NCI-H2081 (cell line): ENCODE measurements around the gene COL4A1.

Source experiments
- DNase-seq, 2 experiments: peaks; one replicate each; lab custom pipeline; 2025; lab: John Stamatoyannopoulos, UW

COL4A1 gene

DNA sequence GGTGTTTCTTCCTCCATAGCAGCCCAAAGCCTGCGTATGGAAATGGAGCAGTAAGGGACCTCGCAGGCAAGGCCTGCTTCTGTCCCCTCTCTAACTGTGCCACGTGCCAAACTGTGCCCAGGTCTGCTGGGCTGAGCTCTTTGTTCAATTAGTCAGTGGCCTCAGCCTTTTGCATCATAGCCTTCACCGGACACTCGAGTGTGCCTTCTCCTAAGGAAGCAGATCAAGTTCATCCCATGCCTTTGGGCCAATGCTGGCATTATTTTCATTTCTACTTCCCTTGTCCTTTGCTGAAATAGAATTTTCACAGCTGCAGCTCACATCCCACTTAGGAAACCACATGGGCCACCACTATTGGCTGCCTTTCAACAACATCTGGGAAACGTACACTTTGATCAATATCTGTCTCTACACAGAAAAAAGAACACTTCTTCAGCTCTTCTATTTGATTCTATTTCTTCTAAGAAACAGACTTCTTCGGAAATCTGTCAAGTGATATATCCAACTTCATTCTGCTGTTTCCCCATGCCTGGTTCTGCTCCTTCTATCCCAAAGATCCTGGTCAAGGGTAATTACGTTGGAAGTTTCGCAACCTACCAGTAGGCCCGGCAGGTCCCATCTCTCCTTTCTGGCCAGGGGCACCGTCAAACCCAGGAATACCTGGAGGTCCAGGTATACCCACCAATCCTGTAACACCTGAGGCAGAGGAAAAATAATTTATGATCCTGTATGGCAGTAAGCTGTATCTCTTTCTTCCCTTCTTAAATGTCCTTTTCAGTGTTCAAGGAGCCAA is 143.9 kb downstream of the COL4A1 start:
- DNase-seq, result no peak

DNA sequence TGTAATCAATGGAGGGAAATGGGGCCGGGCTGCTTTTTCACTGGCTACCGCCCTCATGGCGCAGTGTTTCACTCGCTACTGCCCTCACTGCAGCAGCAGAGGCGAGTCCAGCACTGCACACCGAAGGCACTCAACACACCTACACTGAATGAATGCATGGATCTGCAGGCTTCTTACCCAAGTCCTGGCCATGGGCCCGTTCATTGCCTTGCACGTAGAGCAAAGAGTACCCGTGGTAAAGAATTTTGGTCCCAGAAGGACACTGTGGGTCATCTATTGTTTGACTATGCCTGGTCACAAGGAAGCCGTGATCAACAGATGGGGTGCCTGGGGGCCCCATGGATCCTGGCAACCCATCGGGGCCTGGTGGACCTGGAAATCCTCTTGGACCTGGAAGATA is 144.9 kb downstream of the COL4A1 start:
- no peak for DNase-seq

DNA sequence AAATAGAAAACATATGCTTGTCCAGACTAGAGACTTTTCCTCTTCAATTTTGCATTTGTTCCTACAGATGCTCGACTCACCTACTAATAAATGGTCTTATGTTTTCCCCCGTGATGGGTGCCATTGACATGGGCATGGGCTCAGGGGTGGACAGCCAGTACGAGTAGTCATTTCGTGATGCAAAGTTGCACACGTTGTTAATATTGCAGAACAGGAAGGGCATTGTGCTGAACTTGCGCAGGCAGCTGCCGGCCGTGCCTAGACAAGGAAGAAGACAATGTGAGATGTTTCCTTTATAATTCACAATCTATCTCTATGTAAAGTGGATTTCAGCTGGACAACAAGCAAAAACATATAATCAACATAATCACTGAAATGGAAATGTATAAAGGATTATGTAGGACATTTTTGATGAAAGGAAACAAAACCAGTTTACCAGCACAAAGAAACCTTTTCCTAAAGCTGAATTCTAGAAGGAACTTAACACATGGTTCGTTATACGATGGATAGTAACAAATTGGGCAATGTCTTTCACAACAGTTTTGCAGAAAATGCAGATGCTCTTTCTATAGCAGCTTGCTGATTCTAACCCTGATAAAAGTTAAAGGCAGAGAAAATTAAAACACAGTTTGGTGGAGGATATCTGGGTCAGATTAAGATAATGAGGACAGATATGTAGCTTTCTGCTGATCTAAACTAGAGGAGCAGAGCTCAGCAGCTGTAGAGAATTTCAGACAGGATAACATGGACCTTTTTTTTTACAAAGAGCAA is 145.7 kb downstream of the COL4A1 start:
- no peak for DNase-seq

DNA sequence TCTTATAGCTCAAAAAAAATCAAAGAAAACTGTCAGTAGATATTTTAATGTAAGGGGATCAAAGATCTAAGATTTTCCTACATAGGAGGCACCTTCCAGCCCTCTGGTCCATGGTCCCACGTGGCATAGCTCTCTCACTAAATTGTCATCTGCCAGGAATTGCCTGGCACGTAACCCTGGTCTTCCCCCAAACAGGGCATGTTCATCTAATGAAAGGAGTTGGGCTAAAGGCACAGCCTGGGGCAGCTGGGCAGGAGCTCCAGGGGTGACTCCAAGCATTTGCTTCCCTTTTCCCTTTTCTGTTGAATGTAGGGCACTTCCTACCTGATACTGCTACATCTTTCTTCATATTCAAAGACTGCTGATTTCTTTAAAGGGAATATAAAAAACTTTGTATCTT is 148.7 kb downstream of the COL4A1 start:
- no peak for DNase-seq

DNA sequence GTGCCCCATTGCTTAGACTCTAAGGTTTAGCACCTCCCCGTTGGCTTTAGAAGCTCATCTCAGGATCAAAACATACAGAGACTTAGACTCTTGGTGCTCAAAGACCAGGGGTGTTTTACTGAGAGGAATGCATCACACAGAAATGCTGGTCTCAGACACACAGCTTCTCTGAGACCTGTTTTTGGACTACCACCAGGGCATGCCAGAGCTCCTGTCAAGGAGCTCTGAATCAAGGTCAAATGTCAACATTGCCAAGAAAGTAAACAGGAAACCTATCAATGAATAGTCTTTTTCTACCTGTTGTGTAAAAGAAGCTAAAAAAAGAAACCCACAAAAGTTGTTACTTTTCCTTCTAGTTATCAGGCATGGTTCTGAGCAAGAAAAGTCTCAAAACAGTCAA is 149.2 kb downstream of the COL4A1 start:
- DNase-seq, result no peak

DNA sequence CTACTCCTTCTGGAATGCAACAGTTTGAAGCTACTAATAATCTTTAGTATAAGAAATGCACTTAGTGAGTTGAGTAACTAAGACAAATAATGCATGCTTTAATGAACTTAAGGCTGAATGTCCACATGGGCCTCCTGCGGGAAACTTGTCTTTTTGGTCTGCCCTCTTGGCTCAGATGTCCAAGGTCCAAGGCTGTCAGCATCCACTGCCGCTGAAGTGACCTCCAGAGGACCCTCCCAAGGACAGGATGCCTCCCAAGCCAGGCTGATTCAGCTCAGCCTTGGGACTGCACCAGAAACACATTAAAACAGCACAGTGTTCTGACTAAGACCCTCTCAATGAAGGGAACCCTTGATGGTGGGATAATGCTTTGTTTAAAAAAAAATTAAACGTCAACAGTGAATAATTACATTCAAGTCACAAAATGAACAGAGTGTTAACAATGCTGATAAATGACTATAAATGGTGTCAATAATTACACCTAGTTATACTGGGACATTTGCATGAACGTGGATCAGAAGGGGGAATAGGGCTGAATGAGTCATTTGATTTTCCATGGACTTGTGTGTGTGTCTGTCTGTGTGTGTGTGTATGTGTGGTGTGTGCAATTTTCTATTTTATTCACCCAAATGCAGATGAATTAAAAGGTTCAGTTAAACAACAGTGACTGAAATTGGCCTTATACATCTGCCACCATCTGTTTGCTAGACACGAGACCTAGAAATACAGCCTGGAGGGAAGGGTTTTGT is 150.5 kb downstream of the COL4A1 start:
- no peak for DNase-seq

DNA sequence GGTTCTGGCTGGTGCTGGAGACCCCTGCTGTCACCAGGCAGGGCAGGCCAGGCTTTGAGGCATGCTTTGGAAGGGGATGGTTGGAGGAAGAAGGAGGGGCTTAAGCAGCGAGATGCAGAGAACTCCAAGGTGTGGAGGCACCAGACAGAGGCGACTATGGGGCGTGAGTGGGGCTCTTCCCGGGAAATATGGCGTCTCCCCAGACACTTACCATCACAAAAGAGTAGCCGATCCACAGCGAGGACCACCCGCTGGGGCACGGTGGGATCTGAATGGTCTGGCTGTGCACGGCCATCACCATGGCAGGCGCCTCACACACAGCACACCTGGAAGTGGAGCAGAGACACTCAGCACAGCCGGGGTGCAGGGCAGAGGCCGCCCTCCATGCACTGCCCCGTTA is 151.9 kb downstream of the COL4A1 start:
- no peak for DNase-seq

DNA sequence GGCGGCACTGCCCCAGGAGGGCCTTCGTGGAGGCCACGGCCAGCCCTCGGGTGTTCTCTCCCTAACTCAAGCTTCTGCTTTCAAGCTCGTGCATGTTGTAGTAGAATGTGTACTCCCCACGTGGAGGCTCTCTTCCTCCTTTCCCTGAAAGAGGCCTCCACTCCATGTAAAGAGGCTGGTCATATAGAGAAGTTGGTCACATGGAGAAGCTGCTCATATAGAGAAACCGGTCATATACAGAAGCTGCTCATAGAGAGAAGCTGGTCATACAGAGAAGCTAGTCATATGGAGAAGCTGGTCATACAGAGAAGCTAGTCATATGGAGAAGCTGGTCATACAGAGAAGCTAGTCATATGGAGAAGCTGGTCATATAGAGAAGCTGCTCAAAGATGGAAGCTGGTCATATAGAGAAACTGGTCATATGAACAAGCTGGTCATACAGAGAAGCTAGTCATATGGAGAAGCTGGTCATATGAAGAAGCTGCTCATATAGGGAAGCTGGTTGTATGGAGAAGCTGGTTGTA is 152.5 kb downstream of the COL4A1 start:
- no peak for DNase-seq

DNA sequence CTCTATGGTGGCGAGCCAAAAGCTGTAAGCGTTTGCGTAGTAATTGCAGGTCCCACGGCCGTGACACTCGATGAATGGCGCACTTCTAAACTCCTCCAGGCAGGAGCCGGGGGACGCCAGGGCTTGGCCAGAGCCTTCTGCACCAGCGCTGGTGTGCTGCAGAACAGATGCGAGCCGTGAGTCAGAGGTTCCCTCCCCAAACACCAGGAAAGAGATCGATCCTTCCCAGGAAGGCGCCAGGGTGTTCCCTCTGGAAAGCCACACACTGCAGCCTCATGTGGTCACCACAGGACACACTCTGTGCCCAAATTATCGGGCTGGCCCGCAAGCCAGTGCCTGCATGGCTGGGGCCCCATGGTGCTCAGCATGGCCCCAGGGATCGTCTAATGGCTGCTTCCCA is 154.6 kb downstream of the COL4A1 start:
- DNase-seq, result no peak

DNA sequence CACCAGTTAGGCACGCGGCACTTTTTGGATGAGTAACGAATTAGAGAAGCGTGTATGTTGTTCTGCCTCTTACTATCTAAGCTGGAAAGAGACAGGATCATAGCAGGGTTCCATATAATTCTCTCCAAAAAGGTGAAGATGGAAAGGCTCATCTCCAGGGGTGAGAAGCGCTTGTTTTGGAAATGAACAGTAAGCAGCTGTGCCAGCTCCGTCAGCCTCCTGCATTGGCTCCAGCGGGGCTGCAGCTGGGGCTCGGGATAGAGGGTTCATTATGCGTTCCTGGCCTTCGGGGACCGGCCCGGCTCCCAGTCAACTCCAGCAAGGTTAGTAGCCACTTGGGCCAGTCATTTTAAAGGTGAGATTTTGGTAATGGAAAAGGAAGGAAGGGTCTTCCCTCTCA is 155.5 kb downstream of the COL4A1 start:
- DNase-seq, result no peak

DNA sequence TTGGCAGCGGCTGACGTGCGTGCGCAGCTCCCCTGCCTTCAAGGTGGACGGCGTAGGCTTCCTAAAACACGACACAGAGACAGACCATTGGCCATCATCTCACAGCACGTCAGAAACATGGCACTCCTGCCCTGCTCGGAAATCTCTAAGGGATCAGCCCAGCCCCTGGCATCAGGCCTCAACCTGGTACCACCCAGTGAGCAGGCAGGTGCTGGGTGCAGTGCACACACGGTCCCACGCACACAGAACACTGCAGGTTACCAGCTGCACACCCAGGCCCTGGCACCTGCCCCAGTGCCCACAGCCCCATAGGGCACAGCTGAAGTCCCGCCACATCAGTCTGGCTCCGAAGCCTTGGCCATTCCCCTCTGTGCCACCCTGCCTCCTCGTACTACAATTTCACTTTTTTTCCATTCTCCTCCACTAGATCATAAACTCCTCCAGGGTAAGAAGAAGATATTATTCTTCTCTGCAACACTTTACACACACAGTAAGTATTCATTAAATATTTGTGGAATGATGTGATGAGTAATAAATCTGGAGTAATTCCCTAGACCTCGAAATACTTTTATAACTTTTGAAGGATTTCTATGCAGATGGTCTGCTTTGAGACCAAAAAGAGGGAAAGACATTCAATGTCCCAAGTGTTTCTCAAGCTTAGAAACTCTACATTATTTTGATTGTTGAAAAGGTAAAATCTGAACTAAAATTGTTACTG is 156.4 kb downstream of the COL4A1 start:
- peak in 1 of 2 experiments; percentile 45 for DNase-seq

DNA sequence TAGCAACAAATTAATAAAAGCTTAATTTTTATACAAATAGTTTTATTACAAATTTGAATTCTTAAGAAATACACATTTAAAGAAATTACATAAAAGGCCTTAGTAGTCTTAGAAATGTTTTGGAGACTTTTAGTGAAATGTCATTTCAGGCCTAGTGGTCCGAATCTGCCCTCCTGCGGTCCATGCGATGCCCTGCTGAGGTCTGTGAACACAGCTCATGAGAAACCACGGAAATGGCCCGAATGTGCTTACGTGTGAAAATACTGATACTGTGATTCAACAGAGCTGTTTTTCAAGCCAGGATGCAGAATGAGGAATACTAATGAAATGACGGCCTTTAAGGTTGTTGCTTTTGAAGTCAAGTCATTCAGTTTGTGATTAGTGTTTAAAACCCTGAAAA is 157.9 kb downstream of the COL4A1 start:
- DNase-seq, result no peak

DNA sequence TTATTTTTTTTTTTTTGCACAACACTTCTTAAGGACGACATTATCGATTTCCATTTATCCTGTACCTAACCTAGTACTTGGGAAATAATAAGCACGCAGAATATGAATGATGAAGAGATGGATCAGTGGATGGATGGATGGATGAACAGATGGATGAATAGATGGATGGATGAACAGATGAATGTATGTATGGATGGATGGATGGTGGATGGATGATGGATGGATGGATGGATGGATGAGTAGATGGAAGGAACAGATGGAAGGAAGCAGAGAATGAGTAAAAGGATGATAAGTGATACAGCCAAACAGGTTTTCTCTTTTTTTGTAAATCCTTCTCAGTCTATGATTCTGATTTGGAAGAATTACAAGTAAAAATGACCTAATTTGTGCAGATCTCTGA is 166.9 kb downstream of the COL4A1 start:
- DNase-seq, result no peak

DNA sequence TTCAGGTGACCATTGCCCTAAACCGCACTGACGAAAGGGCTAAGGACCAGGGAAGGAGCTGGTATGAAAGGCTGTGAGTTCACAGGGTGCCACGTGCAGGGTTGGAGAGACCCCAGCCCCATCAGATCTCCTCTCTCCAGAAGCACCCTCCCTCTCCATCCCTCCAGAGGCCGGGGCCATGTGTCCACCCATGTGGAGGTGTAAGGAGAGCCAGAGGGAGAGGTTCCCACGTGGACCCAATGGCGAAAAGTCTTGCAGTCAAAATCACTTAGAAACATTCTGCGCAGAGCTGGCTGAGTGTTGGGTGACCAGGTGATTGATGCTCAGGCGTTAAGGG is 168.3 kb downstream of the COL4A1 start:
- DNase-seq, result no peak

DNA sequence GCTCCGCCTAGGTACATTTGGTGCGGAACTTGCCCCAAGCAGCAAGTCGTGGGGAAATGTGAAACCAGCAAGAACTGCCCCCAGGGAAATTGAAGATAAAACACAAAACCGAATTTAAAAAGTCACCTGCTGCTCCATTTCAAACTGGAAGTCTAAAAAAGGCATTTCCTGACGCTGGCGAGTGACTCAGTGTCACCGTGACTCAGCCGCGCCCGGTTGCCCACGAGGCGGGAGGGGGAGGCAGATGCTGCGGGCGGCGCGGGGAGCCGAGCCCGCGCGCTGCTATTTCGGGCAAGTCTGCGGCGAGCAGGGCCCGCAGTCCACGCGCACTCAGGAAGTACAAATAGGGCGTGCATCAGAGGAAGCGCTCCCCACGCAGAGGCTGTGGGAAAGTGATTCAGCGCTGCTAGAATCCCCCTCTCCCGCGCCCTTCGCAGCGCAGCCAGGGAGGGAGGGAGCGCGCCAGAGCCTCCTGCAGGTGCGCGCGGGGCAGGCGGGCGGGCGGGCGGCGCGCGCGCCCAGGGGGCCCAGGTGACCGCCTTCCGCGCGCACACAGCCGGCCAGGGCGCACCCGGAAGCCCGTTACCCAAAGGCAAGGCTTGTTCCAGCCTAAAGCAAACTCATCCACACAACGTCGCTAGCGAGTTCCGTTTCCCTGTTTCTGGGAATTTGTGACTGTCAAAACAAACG is 168.8 kb downstream of the COL4A1 start:
- DNase-seq, result peak; percentile 53 to 83

DNA sequence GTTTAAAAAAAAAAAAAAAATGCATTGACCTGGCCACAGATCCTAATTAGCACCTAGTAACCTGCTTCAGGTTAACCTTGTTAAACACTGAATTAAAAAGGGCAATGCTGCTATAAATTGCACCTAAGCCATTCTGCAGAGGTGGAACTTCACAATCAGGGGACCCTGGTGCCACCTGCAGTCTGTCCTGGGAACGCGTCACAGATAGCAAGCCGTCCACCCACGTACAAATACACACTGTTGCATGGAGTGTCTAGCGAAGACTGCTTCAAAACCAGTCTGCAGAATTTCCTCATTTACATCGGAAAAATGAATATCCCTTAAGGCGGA is 169.3 kb downstream of the COL4A1 start:
- peak; percentile 61 to 81 for DNase-seq

DNA sequence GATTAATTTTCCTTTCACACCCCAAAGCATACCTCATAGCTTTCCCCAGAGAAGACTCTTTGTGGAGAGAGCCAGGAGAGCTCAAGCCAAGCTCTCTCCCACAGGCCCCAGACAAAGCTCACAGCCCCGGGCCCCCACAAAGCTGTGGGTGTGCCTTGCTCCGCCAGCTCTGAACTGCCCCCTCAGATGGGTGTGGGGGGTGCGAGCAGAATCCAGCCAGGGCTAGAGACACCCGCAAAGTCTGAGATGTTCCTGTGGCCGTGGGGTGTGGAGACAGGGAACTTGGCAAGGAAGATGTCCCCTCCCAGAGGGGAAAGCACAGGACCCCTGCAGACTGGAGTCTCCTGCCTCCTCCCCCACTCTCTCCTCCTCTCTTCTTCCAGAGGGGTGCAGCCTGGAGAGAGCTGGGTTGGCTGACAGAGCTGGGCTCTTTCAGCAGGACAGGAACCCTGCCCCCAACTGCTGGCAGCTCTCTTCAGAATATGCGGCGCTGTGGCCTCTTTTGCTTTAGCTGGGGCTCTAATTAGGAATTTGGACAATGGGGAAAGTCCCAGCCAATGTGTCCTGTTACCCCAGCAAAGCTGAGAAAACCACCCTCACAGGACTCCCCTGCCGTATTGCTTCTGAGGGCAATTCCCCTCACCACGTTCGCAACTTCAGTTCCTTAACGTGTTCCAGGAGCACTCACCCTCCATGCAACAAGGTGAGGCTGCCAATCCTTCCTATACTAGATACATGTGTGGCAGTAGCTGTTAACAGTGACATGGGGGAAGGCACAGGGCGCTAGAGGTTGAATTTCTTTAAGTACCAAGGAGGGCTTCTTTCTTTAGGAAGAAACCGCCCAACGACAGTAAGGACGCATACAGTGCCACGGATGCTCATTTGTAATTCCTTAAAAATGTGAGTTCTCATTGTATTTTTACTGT is 170.0 kb downstream of the COL4A1 start:
- no peak for DNase-seq

DNA sequence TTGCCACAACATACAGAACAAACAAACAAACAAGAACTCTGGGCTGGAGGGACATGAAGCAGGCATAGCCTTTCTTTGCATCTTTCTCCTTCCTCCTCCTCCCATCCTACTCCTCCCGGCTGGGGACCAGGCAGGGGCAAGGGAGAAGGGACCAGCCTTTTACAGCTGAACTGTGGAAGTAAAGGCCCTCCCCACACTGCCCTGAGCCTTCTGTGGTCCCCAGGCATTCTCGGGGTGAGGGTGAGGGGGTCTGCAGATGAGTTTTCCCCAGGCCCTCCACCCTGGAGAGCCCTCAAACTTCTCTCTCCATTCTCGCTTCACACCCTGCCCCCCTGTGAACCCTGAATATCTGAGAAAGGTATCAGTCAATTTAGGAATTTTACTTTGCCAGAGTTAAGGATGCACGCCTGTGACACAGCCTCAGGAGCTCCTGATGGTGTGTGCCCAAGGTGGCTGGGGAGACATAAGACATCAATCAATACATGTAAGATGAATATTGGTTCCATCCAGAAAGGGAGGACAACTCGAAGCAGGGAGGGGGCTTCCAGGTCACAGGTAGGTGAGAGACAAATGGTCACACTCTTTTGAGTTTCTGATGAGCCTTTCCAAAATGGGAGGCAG is 170.9 kb downstream of the COL4A1 start:
- no peak for DNase-seq

DNA sequence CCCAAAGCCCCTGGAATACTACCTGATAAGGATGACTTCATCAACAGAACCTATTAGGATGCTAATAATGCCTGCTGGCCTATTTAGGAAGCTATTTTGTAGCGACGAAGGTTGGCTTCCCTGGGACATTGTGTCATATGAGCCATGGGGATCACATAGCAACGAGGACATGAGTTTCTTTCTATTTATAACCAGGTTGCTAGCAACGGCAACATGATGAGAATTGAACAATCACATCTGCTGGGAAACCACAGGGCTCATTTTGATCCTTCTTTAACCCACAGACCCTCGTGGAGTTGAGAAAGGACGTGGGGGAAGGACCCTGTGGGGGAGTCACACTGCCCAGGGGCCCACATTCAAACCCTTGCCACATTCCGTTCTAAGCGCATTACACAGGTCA is 172.2 kb downstream of the COL4A1 start:
- DNase-seq, result no peak
